ENCODE data around the gene TAF4B. TPM values are rescaled to one million over a fixed set of nuclear protein-coding genes. Genes with fewer than 3 reads are reported as not detected.
"Not testable (repeated sequence)": the region's sequence is repeated elsewhere in the genome, so short reads cannot be mapped to it uniquely, and the experiment has no call there.

Gene TAF4B
- total and polyA plus RNA-seq, 10 of the 15 experiments (the other 5 are each of a cell fraction or from before 2014, with no cell fraction given): 2.3 to 15.0 (median 12.2) TPM

DNA sequence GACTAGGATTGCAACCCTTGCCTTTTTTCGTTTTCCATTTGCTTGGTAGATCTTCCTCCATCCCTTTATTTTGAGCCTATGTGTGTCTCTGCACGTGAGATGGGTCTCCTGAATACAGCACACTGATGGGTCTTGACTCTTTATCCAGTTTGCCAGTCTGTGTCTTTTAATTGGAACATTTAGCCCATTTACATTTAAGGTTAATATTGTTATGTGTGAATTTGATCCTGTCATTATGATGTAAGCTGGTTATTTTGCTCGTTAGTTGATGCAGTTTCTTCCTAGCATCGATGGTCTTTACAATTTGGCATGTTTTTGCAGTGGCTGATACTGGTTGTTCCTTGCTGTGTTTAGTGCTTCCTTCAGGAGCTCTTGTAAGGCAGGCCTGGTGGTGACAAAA lies 16.1 kb downstream of the TAF4B start:
- H3K27me3 ChIP-seq (replicated peaks in 1 of 2; ENCODE audit: control insufficient read depth in 2 of 2, insufficient read depth in 2 of 2, low read length in 1 of 2); FAIRE-seq; H3K9me3 ChIP-seq (replicated peaks; ENCODE audit: control insufficient read depth, insufficient read depth, low read length); H4K20me1 ChIP-seq (ENCODE audit: control insufficient read depth, insufficient read depth); SMC1A ChIA-PET (ENCODE audit: uncharacterized antibody, unreplicated experiment); H3K36me3 ChIP-seq (ENCODE audit: control insufficient read depth in 2 of 2, insufficient read depth in 2 of 2, low read length in 1 of 2); H3K27ac ChIP-seq (ENCODE audit: control insufficient read depth, insufficient read depth); DNase-seq (ENCODE audit: low read depth, low spot score); H3K4me3 ChIP-seq; H3K4me1 ChIP-seq (ENCODE audit: control insufficient read depth, insufficient read depth, low read length); intact Hi-C loops (cut with micrococcal nuclease; ENCODE audit: unreplicated experiment); H3K4me2 ChIP-seq (ENCODE audit: control insufficient read depth, insufficient read depth); BruUV-seq (replicated peaks); H3K9ac ChIP-seq (ENCODE audit: control insufficient read depth, insufficient read depth, low read length); RAD21 ChIA-PET (ENCODE audit: unreplicated experiment); POLR2A ChIA-PET; H2AFZ ChIP-seq (ENCODE audit: control insufficient read depth, low read depth, low read length); ATAC-seq; H3K79me2 ChIP-seq (ENCODE audit: control insufficient read depth, insufficient read depth, low read length); in situ Hi-C loops (cut with MboI): not testable (repeated sequence)
- 98% methylated on average over 3 of the region's 4 CpGs for WGBS (ENCODE audit: insufficient coverage, insufficient replicate concordance, low lambda C conversion rate, missing lambda C conversion rate)
- CTCF ChIA-PET: interaction anchor here (1.6 kb wide), 1 partner anchor 142 kb away, joined by 3 read pairs; no protein-coding TSS in a partner anchor

GRCh38 chr18:26245434-26245833 lies 19.2 kb downstream of the TAF4B start:
- intact Hi-C loops (cut with micrococcal nuclease; ENCODE audit: unreplicated experiment); POLR2A ChIA-PET; H3K79me2 ChIP-seq (ENCODE audit: control insufficient read depth, insufficient read depth, low read length); FAIRE-seq; H4K20me1 ChIP-seq (ENCODE audit: control insufficient read depth, insufficient read depth); H3K4me2 ChIP-seq (ENCODE audit: control insufficient read depth, insufficient read depth); H3K4me1 ChIP-seq (ENCODE audit: control insufficient read depth, insufficient read depth, low read length); H3K9me3 ChIP-seq (replicated peaks; ENCODE audit: control insufficient read depth, insufficient read depth, low read length); ATAC-seq; RAD21 ChIA-PET (ENCODE audit: unreplicated experiment); DNase-seq (ENCODE audit: low read depth, low spot score); in situ Hi-C loops (cut with MboI); H3K9ac ChIP-seq (ENCODE audit: control insufficient read depth, insufficient read depth, low read length); H3K4me3 ChIP-seq; SMC1A ChIA-PET (ENCODE audit: uncharacterized antibody, unreplicated experiment); H3K36me3 ChIP-seq (ENCODE audit: control insufficient read depth in 2 of 2, insufficient read depth in 2 of 2, low read length in 1 of 2); BruUV-seq (replicated peaks); H2AFZ ChIP-seq (ENCODE audit: control insufficient read depth, low read depth, low read length); CTCF ChIA-PET; H3K27me3 ChIP-seq (replicated peaks in 1 of 2; ENCODE audit: control insufficient read depth in 2 of 2, insufficient read depth in 2 of 2, low read length in 1 of 2); H3K27ac ChIP-seq (ENCODE audit: control insufficient read depth, insufficient read depth): not testable (repeated sequence)
- WGBS (ENCODE audit: insufficient coverage, insufficient replicate concordance, low lambda C conversion rate, missing lambda C conversion rate): 99% methylated on average over 5 of the region's 5 CpGs

All from GM12878 (cell line).